ENCODE measurements around the gene IFITM5.

GRCh38 chr11:342328-342727, 43.0 kb upstream of the IFITM5 start:
- TF ChIP-seq CTCF (IDR thresholded peaks at IDR 0.05 in 8 of 11, conservative IDR thresholded peaks at IDR 0.05 in 3 of 11) (no peak), POLR2A (IDR thresholded peaks at IDR 0.05) (no peak)

All from spleen (tissue), 7 donors.